ENCODE data around the gene CLVS2. TPM values are rescaled to one million over a fixed set of nuclear protein-coding genes. Genes with fewer than 3 reads are reported as not detected.
A peak's percentile ranks its signal among the peaks of the same experiment; 100 is the strongest.

The CLVS2 gene, protein sequence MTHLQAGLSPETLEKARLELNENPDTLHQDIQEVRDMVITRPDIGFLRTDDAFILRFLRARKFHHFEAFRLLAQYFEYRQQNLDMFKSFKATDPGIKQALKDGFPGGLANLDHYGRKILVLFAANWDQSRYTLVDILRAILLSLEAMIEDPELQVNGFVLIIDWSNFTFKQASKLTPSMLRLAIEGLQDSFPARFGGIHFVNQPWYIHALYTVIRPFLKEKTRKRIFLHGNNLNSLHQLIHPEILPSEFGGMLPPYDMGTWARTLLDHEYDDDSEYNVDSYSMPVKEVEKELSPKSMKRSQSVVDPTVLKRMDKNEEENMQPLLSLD
- 0.04 TPM in 1 of 2 replicates, not detected in the other for total RNA-seq (2014; rRNA removed; shearing (Covaris generic))

DNA sequence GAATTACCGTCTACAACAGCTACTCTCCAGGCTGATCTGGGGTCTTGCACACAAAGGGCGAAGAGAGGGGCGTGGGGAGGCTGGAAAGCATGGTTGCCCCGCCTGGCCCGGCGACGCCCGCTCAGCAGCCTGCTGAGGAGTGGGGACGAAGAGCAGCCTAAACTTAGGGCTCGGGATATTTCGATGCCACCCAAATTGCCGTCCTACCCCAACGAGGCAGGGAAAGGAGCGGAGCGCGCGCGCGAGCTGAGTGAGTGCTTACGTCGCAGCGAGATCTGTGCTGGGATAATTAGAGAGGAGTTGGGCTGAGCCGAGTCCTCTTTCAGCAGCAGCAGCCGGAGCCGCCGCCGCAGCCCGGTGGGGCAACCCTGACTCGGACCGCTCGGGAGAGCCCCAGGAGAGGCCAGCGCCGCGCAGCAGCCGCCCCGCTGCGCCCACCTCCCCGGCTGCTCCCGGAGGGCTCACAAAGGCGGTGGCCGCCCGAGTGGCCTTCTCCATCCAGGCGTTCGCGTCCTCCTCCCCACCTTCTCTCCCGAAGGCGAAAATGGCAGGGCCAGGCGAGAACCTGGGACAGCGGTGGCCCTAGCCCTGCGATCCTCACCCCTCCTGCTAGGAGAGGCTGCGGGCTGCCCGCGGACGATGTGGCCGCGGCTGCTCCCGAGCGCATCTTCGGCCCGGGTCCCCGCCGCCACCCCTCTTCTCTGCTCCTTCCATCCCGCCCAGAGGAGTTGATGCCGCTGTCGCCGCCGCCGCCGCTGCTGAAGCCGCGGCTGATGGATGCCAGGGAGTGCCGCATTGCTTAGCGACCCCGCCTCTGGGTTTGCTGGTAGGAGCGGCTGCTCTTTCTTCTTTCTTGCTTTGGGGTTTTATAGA lies at the start of gene CLVS2:
Gene CLVS2, plus strand, starts transcription at position 315 of the 873 bp plus-strand sequence. CDS start 1,543 bp downstream, outside the sequence.
- DNase-seq (ENCODE audit: low spot score): peak; percentile 4

DNA sequence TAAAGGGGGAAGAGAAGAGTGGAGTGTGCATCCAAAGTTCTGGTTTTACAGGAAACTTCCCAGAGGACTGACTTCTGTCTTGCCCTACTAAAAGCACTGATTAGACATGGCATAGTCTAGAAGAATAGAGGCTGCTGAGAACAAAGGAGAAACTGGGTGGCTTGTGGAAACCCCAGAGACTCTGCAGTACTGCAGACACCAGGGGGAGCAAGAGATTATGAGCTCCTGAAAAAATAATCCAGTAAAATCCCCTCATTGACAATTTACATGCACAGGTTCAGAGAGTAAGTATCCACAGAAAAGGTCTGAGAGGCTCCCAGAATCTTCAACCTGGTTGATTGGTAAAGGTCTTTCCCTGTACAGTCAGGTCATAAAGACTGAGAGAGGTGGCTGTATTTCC lies 48.7 kb upstream of the CLVS2 start:
- DNase-seq (ENCODE audit: low spot score): no peak

DNA sequence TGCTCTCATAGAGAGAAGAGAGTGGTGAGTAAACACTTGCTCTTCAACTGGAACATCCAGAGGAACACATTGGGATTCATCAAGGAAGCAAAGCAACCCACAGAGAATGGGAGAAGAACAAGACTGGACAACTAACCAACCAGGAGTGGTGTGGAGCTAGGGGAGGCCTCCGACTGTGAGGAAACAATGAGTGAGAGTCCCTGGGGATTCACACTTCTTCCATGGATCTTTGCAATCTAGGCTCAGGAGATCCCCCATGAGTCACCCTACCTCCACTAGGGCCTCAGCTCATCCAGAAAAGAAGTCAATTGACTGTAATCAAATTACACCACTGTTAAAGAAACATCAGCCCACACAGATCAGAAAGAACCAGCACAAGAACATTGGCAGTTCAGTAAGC lies 42.3 kb upstream of the CLVS2 start:
- no peak for DNase-seq (ENCODE audit: low spot score)

DNA sequence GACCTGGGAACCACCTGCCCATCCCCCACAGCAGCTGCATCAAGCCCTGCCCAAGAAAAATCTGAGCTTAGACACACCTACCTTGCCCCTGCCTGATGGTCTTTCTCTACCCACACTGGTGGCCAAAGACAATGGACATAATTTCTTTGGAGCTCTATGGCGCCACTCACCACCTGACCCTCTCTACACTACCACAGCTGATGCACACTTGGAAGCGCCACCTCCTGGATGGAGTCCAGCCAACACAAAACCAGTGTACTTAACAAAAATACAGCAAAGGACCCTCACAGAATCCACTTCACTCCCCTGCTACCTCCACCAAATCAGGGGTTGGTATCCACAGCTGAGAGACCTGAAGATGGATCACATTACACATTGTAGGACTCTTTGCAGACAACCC lies 39.7 kb upstream of the CLVS2 start:
- no peak for DNase-seq (ENCODE audit: low spot score)

DNA sequence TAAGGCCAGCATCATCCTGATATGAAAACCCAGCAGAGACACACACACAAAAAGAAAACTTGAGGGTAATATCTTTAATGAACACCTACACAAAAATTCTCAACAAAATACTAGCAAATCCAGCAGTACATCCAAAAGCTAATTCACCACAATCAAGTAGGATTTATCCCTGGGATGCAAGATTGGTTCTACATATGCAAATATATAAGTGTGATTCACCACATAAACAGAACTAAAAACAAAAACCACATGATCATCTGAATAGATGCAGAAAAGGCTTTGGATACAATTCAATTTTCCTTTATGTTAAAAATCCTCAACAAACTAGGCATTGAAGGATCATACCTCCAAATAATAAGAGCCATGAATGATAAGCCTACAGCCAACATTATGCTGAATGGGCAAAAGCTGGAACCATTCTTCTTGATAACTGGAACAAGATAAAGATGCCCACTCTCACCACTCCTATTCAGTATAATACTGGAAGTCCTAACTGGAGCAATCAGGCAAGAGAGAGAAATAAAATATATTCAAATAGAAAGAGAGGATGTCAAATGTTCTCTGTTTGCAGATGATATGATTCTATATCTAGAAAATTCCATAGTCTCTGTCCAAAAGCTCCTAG lies 33.9 kb upstream of the CLVS2 start:
- no peak for DNase-seq (ENCODE audit: low spot score)

DNA sequence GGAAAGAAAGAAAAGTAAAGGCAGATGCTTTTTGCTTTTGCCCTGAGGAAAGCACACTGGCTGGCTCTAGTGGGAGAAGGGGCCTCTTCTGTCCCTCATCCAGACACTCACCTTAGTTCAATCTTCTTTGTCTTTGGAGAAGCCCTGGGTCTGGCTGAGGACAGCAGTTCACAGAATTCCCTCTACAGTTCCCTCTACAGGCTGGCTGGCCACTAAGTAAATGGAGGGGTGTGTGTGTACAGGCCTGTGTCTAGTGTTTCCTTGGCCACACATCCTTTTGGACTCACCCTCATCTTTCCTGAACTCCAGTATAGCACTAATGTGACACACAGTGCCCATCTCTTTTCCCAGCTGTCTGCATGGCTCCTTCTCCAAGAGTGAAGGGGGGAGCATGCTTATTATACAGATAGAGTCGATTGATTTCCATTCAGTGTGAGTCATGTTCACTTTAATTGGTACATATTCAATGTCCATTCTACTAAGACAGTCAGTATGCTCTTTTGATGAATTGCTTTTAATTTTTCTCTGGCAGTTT lies 26.0 kb upstream of the CLVS2 start:
- no peak for DNase-seq (ENCODE audit: low spot score)

DNA sequence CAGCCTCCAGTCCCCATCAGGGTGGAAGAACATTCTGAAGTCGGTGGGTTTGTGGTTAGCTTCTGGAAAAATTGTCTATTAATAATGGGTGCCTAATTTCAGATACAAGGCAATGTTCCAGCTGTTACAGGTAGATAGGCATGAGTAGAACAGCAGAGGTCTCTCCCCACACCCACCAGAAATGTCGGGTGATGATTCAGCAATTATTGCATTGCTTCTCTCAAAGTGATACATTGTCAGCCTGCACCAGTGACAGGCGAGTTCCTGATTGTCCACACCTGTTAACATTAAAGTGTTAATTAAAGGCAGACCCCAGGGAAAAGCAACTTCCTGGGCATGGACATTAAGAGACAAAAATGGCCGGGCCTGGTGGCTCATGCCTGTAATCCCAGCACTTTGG lies 18.9 kb upstream of the CLVS2 start:
- no peak for DNase-seq (ENCODE audit: low spot score)

DNA sequence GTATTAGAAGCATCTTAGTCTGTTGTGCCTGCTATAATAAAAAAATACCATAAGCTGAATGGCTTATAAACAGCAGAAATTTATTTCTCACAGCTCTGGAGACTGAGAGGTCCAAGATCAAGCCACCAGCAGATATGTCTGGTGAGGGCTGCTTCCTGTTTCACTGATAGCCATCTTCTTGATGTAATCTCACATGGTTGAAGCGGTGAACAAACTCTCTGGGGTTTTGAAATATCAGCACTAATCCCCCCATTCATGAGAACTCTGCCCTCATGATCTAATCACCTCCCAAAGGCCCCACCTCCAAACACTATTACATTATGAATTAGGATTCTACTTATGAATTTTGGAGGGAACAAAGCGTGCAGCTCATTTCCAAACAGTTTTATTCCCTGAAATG lies 11.6 kb upstream of the CLVS2 start:
- DNase-seq (ENCODE audit: low spot score): no peak

DNA sequence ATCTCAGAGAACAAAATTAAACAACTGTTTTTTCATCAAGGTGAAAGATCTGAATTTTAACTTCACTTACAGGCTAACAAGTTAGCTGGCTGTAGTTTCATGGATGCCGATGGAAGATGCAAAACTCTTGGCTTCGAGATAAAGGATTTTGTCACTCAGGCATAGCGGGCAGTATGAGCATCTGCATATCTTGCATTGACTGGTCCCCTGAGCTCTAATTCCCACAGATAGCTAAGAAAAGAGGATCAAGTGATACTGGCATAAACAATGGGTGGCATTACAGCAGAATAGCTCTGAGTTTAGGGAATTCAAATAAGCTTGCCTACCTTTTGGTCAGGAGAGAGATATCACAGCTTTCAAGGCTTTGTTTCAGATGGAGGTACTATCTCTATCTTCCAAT lies 1.8 kb upstream of the CLVS2 start:
- DNase-seq (ENCODE audit: low spot score): no peak

DNA sequence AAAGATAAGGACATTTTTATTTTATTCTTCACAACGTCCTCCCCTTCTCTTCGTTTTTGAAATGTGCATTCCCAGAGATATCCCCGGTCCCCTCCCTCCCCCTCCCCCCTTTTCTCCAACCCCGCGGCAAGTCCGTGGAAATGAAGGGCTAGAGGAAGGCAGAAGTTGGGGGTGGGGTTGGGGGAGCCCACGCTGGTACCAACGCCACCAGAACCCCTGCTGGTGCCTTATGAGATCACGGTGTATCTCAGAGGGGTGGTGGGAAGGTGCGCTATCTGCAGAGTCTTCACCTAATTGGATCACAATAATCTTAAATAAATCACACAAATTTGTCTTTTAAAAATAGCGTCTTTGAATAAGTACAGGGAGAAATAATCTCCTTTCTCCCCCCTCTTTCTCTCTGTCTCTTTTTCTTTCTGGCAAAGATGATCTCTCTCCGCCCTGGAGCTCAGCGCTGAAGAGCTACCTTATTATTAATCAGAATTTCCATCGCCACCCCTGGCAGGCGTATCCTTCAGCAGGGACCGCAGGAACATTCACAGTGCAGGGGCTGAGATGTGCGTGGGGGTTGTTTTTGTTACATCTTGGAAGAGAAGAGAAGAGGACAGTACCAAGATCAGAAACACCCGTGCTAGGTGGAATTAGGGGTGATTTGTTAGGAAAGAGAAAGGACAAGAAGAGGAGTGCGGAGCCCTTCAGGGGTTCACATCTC lies 915 bp downstream of the CLVS2 start:
- DNase-seq (ENCODE audit: low spot score): no peak

DNA sequence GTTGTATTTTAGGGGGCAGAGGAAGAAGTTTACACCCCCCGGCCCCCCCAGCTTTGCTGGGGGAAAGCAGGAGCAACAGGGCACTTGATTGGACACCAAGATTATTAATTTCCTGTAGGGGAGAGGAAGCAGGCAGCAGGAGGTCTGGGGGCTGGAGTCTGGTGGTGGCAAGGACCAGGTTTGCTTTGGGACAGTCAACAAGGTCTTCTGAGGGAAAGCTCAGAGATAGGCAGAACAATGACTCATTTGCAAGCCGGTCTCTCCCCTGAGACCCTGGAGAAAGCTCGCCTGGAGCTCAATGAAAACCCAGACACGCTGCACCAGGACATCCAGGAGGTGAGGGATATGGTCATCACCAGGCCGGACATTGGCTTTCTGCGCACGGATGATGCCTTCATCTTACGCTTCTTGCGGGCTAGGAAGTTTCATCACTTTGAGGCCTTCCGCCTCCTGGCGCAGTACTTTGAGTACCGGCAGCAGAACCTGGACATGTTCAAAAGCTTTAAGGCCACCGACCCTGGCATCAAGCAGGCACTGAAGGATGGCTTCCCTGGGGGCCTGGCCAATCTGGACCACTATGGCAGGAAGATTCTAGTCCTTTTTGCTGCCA lies 1.6 kb downstream of the CLVS2 start:
- no peak for DNase-seq (ENCODE audit: low spot score)

DNA sequence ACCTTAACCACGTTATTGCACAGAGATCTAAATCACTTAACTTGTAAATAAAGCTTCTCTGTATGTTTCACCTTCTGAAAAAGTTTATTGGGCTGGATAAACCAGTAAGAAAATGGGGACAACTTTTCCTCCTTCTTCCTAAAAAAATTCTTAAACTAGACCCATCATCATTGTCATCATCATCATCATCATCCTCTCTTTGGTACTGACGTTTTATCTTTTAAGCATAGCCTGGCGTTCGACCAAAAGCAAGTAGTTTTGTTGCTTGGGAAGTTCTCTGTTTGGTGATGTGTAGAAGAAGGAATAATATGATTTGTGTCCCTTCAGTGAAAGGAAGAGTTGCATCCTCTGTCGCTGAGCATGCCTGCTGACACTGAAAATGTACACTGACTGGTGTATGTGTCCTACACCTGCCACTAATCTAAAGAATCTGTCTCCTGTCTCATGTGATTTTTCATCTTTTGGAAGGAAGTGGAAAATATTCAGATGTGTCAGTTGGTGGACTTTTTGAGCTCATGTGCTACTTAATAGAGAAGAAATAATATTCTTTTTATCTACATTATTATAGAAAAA lies 2.5 kb downstream of the CLVS2 start:
- no peak for DNase-seq (ENCODE audit: low spot score)

DNA sequence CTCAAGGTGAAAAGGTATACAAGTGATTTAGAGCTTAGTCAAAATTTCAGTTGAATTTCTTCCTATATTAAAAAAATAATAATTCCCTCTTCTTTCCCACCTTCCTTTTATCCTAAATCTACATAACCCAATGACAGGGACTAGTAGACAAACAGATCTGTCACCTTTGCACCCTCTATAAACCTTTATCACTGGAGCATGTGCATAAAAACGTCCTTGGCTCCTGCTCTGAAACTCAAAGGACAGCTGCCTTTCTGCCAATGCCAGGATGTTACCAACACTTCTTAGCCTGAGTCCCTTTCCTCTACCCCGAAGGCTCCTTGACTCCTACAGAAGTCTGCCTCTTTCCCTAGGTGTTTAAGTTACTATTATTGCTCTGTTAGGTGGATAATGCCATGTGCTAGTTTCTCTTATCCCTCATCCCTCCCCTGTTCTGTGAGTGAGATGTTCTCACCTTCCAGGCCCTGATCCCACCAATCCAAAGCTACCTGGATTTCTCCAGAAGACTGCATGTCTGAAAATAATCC lies 4.3 kb downstream of the CLVS2 start:
- DNase-seq (ENCODE audit: low spot score): no peak

DNA sequence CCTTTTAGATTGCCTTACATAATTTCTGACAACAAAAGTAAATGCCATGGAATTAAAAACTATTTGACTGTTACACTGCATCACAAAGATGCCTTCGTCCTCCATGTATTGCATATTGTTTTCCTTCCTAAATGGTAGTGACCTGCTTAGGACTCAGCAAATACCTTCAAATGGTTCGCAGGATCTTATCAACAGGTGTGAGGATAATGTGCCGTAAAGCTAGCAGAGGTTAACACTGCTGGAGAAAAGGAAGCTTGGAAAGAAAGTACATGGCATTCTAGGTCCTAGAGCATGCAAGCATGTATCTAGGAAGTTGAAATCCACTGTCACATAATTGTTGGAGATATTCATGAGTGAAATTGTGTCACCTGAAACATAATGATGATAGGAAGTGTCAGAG lies 5.5 kb downstream of the CLVS2 start:
- no peak for DNase-seq (ENCODE audit: low spot score)

DNA sequence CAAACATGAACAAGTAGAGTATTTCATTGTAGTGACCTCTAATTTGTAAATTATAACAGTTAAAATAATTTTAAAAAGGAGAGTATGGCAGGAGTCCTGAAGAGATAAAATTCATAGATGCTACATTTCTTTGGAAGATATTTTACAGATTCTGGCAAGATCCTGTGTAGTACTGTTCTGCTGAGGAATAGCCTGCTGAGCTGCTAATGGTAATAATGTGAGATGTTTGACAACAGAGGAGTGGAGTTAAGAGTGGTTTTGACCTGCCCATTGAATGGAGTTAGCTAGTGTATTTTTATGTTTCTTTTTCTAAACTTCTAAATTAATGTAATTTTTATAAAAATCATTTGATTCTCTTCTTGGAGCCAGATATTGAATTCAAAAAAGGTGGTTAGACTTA lies 11.8 kb downstream of the CLVS2 start:
- no peak for DNase-seq (ENCODE audit: low spot score)

DNA sequence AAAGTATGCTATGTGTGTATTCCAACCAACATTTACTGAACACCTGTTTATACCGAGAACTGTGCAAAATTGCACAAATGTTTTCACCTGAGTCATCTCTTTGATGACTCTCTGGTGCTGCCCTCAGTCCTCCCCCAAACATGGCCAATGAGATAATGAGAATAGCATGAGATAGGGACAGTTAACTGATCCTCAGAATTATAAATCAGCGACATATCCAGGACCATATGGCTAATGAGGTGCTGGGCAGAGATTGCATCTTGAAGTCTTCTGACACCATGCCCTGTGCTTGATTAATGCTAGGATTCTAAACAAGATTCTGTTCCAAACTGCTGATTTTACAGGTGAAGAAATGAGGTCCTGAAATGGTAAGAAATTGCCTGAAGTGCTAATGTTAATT lies 13.0 kb downstream of the CLVS2 start:
- no peak for DNase-seq (ENCODE audit: low spot score)

DNA sequence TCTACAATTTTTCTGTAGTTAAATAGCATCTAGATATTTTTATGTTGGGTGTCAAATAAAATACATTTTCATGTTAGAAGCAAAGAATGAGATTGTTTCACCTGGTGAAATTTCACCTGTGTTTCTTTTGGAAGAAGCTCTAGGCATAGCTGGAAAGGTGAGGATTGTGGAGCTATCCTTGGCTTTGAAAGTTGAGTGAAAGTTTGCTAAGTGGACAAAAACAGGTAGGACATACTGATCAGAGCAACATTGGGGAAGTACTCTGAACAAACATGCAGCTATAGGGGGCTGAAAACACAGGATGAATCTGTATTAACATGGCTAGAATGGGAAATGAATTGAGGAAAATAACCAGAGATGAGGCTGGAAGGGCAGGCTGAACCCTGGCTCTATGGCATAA lies 18.8 kb downstream of the CLVS2 start:
- DNase-seq (ENCODE audit: low spot score): no peak

DNA sequence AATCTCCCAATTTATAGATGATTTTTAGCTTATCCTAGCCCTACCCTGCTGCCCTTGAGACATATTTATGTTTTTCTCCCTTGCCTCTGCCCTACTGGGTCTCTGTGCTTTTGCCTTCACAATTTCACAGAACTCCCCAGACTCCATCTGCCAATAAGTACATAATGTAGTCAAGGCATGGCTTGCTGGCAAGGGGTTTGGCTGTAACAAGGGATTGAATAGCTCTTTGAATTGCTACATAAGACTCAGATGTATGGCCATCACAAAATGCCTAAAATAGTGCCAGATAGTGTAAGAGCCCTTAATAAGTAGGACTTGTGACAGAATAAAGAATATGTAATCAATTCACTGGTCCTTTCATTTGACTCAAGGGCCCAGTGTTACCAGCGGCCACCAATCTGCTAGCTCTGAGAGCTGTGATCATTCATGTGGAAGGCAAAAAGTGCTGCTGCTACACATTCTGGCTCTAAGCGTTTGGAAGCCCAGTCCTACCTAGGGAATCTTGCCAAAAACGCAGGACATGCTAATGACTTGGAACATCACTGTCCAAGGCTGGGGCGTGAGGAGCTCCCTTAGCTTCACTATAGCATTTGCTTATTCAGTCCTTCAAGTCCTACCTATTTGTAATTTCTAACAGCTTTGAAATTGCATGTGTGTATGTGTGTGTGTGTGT lies 20.5 kb downstream of the CLVS2 start:
- DNase-seq (ENCODE audit: low spot score): no peak

DNA sequence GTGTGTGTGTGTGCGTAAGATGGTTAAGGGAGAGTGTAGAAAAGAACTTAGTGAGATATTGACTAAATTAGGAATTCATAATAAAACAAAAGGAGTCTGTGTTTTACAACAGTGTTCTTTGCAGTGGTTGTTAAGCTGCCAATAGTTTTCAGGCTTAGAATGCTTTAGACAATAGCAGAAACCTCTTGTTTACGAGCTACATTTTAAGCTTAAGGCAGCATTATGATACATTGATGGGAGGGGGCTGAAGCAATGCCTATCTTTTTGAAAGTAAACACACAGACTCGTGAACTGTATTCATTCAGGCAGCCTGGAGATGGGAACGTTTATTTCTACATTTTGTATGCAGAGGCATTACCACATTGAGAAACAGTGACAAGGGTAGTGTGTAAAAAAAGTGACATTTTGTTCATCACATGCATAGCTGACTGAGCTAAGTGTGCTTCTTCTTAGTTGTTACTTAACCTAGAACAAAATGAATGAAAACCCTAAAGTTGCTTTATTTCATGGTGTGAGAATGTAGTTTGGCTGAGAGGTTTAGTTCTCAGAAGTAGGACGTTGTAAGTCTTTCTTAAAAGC lies 21.2 kb downstream of the CLVS2 start:
- DNase-seq (ENCODE audit: low spot score): no peak

DNA sequence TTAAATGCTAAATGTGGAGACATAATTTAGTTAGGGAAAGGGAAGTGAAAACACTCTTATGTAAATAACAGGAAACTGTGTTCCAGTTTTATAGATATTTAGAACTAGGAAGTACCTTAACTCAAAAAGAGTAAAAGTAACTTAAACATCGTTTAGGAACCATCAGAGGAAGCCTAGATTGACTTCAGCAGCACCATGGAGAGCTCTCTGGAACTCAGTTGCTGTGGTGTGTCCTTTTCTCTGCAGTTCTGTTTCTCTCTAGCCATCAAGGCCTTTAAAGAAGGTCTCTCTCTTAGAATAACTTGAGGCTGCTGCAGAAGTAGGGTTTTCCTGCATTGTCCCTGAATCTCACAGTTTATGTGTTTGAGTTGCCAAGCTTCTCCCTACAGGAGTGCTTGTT lies 26.9 kb downstream of the CLVS2 start:
- no peak for DNase-seq (ENCODE audit: low spot score)

Measured in H4 (cell line).